ENCODE data around the gene SH3BP4. TPM values are rescaled to one million over a fixed set of nuclear protein-coding genes. Genes with fewer than 3 reads are reported as not detected.

The SH3BP4 gene
- total RNA-seq, 2 donors from 2014 or later: not detected

DNA sequence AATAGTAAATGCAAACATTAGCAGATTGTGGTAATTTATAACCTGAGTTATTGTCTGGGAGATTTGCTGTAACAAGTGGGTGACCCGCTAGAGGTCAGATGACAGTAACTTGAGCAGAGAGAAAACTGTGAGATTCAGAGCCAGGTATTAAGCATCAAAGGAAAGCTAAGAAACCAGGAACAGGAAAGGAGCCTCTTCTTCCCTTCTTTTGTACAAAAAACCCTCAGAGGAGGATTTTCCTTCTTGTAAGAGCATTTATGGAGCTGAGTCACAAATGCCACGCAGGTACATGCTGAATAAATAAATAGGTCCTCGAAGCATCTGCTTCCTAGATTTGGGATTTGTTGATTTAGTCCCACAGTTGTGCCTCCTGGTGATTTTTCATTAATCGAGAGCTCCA lies 146.5 kb downstream of the SH3BP4 start:
- H3K4me3 Mint-ChIP-seq: no peak overlapping the region
- H3K27ac Mint-ChIP-seq: no peak overlapping the region
- no peaks in the 10 kb centered on the region for H3K4me1 Mint-ChIP-seq
- H3K9me3 Mint-ChIP-seq: no peaks in the 10 kb centered on the region
- ATAC-seq (replicated peaks): no peak
- H3K27me3 Mint-ChIP-seq: peaks cover 22% of the 10 kb centered on the region
- H3K36me3 Mint-ChIP-seq (ENCODE audit: low read depth): no peaks in the 10 kb centered on the region

DNA sequence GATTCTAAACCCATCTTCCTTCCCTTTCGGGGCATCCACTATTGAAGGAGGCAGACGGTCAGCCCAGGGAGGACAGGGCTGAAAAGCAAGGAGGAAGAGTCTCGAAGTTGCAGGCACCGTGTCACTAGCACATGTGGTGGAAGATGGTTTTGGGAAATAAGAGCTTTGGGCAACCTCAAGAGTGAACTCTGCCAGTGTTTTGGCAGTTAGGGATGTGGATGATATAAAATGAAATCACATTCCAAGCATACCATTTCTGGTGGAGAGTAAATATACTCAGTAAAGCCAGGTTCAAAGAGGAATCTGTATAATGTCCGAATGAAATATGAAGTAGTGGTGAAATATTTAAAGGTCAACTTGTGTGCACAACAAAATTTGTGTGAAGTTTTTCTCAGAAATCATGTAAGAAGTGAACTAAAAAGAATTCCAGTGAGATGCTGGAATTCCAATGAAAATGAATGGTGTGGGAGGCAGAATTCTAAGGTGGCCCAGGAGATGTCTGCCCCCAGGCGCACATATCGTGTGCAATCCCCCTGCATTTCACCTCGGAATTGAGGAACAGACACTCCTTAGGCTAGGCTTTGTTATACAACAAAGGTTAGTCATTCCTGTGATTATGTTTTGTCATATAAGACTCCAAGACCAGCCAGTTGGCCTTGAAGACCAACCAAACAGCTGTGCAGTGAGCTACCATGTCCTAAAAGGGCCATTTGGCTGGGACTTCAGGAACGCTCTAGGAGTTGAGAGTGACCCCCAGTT lies 147.1 kb downstream of the SH3BP4 start:
- H3K27me3 Mint-ChIP-seq: peaks cover 23% of the 10 kb centered on the region
- H3K4me3 Mint-ChIP-seq: no peak overlapping the region
- no peak overlapping the region for H3K27ac Mint-ChIP-seq
- H3K4me1 Mint-ChIP-seq: no peaks in the 10 kb centered on the region
- H3K36me3 Mint-ChIP-seq (ENCODE audit: low read depth): no peaks in the 10 kb centered on the region
- H3K9me3 Mint-ChIP-seq: no peaks in the 10 kb centered on the region
- no peak for ATAC-seq (replicated peaks)

DNA sequence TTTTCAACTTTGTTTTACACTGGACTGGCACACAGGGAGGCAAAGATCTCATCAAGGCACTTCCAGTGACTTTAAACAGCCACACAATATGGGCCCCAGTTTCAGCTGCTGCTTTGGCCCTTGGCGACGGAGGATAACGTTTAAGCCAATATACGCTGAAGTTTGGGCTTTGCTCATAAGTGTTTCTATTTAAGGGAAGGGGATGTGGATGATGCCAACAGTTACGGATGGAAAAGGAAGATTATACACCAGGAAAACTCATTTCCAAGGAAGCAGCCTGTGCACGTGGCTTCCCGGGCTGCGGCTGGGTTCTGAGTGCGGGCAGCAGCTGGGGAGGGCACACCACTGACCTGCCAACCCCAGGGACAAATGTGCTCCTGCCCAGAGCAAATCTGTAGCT lies 151.1 kb downstream of the SH3BP4 start:
- ATAC-seq (replicated peaks): no peak
- H3K4me1 Mint-ChIP-seq: no peaks in the 10 kb centered on the region
- no peak overlapping the region for H3K27ac Mint-ChIP-seq
- H3K27me3 Mint-ChIP-seq: peaks cover 16% of the 10 kb centered on the region
- no peaks in the 10 kb centered on the region for H3K36me3 Mint-ChIP-seq (ENCODE audit: low read depth)
- H3K9me3 Mint-ChIP-seq: no peaks in the 10 kb centered on the region
- no peak overlapping the region for H3K4me3 Mint-ChIP-seq

Measured in activated T-helper 17 cell treated with anti-CD3 and anti-CD28 coated beads, Interleukin-2, amount 50 U/mL, for 72 hours (primary cell).